Fibroblast of peridontal ligament (primary cell): ENCODE data around the gene ABHD11.
A peak's percentile ranks its signal among the peaks of the same experiment; 100 is the strongest.
"Not testable (repeated sequence)": the region's sequence is repeated elsewhere in the genome, so short reads cannot be mapped to it uniquely, and the experiment has no call there.

Experiments
- DNase-seq: peaks from one replicate; pipeline ENCODE4 v3.0.0-alpha.2; 2010; ENCODE audit errors: extremely low read depth

Gene ABHD11

GRCh38 chr7:73738612-73739386 is at the start of gene ABHD11:
TSS of gene ABHD11 (minus strand) at chr7:73738802. CDS start at chr7:73738770, 32 bp downstream.
- peak; percentile 92 for DNase-seq

- DNase-seq, result not testable (repeated sequence)
Observed at GRCh38 chr7:73787786-73788048, 49.1 kb upstream of the ABHD11 start.

GRCh38 chr7:73786588-73786987 is 48.0 kb upstream of the ABHD11 start:
- DNase-seq, result no peak

GRCh38 chr7:73779517-73779916 is 40.9 kb upstream of the ABHD11 start:
- peak; percentile 8 for DNase-seq

GRCh38 chr7:73778801-73779389 is 40.3 kb upstream of the ABHD11 start:
- DNase-seq, result no peak

- peak; percentile 30 for DNase-seq
Observed at GRCh38 chr7:73774923-73775322, 36.3 kb upstream of the ABHD11 start.

- no peak for DNase-seq
Observed at GRCh38 chr7:73773700-73774517, 35.3 kb upstream of the ABHD11 start.

- no peak for DNase-seq
Observed at GRCh38 chr7:73770860-73771670, 32.5 kb upstream of the ABHD11 start.

- DNase-seq, result no peak
Observed at GRCh38 chr7:73770002-73770859, 31.6 kb upstream of the ABHD11 start, which contains the start of gene CLDN3. TSS of gene CLDN3 (minus strand) at chr7:73770270. CDS start at chr7:73770049, 221 bp downstream.

- DNase-seq, result no peak
Observed at GRCh38 chr7:73769481-73770001, 30.9 kb upstream of the ABHD11 start.

GRCh38 chr7:73768641-73769480 is 30.3 kb upstream of the ABHD11 start:
- DNase-seq, result peak; percentile 3

GRCh38 chr7:73766556-73767229 is 28.1 kb upstream of the ABHD11 start:
- no peak for DNase-seq

- DNase-seq, result no peak
Observed at GRCh38 chr7:73762659-73762999, 24.0 kb upstream of the ABHD11 start.

GRCh38 chr7:73761854-73762658 is 23.5 kb upstream of the ABHD11 start:
- DNase-seq, result no peak

GRCh38 chr7:73758581-73759138 is 20.1 kb upstream of the ABHD11 start:
- no peak for DNase-seq

GRCh38 chr7:73749931-73750776 is 11.6 kb upstream of the ABHD11 start:
- DNase-seq, result no peak

- no peak for DNase-seq
Observed at GRCh38 chr7:73746378-73746777, 7.8 kb upstream of the ABHD11 start.
